ENCODE results near the gene SOCS1.

GRCh38 chr16:11249233-11250061, 6.6 kb downstream of the SOCS1 start:
- TF ChIP-seq, protein P1, sequence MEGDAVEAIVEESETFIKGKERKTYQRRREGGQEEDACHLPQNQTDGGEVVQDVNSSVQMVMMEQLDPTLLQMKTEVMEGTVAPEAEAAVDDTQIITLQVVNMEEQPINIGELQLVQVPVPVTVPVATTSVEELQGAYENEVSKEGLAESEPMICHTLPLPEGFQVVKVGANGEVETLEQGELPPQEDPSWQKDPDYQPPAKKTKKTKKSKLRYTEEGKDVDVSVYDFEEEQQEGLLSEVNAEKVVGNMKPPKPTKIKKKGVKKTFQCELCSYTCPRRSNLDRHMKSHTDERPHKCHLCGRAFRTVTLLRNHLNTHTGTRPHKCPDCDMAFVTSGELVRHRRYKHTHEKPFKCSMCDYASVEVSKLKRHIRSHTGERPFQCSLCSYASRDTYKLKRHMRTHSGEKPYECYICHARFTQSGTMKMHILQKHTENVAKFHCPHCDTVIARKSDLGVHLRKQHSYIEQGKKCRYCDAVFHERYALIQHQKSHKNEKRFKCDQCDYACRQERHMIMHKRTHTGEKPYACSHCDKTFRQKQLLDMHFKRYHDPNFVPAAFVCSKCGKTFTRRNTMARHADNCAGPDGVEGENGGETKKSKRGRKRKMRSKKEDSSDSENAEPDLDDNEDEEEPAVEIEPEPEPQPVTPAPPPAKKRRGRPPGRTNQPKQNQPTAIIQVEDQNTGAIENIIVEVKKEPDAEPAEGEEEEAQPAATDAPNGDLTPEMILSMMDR (IDR thresholded peaks at IDR 0.05): no peak
- no peak for TF ChIP-seq EZH2phosphoT487 (IDR thresholded peaks at IDR 0.05)
- TF ChIP-seq EZH2 (IDR thresholded peaks at IDR 0.05): no peak

Measured in neural progenitor cell (in vitro differentiated cells).